Nucleus accumbens (tissue), 56 donors: Measurements from ENCODE around the gene RNF40.

Experiments
- DNase-seq, 56 donors: peaks; one replicate each; lab custom pipeline; 2025; lab: John Stamatoyannopoulos, UW

Gene RNF40

GRCh38 chr16:30760001-30760559, 2.0 kb upstream of the RNF40 start:
- no peak for DNase-seq

GRCh38 chr16:30760577-30761426, 1.3 kb upstream of the RNF40 start:
- no peak for DNase-seq

- peak in 9 of 56 donors; percentile 17 to 44 (median 31) for DNase-seq
Observed at GRCh38 chr16:30761427-30761927, 645 bp upstream of the RNF40 start.

GRCh38 chr16:30762991-30763725, 1.0 kb downstream of the RNF40 start:
- DNase-seq, result no peak

GRCh38 chr16:30764086-30764485, 2.0 kb downstream of the RNF40 start:
- DNase-seq, result no peak

- no peak for DNase-seq
Observed at GRCh38 chr16:30764816-30765465, 2.8 kb downstream of the RNF40 start.

- no peak for DNase-seq
Observed at GRCh38 chr16:30766206-30766932, 4.2 kb downstream of the RNF40 start.

- DNase-seq, result no peak
Observed at GRCh38 chr16:30766933-30767284, 4.8 kb downstream of the RNF40 start.

GRCh38 chr16:30767767-30768465, 5.8 kb downstream of the RNF40 start:
- DNase-seq, result no peak

GRCh38 chr16:30768583-30769181, 6.6 kb downstream of the RNF40 start:
- DNase-seq, result no peak

- DNase-seq, result no peak
Observed at GRCh38 chr16:30769379-30770089, 7.4 kb downstream of the RNF40 start.

- DNase-seq, result no peak
Observed at GRCh38 chr16:30771726-30772125, 9.6 kb downstream of the RNF40 start.

GRCh38 chr16:30773826-30774225, 11.7 kb downstream of the RNF40 start:
- DNase-seq, result no peak

GRCh38 chr16:30774367-30775130, 12.4 kb downstream of the RNF40 start:
- DNase-seq, result peak in 3 of 56 donors; percentile 33 to 43 (median 38)

- no peak for DNase-seq
Observed at GRCh38 chr16:30775131-30775391, 12.9 kb downstream of the RNF40 start.

GRCh38 chr16:30775392-30776188, 13.5 kb downstream of the RNF40 start:
- DNase-seq, result peak; percentile 17 to 90 (median 70)
